LNCAP (cell line): Measurements from ENCODE around the gene NAPSA.

Experiments used
- TF ChIP-seq, protein P1 (sequence below): fragments of 450-650 bp; IDR thresholded peaks from 2 replicates; pipeline ENCODE4 v1.5.1; 2017; ENCODE audit warnings: mild to moderate bottlenecking

The NAPSA gene

DNA sequence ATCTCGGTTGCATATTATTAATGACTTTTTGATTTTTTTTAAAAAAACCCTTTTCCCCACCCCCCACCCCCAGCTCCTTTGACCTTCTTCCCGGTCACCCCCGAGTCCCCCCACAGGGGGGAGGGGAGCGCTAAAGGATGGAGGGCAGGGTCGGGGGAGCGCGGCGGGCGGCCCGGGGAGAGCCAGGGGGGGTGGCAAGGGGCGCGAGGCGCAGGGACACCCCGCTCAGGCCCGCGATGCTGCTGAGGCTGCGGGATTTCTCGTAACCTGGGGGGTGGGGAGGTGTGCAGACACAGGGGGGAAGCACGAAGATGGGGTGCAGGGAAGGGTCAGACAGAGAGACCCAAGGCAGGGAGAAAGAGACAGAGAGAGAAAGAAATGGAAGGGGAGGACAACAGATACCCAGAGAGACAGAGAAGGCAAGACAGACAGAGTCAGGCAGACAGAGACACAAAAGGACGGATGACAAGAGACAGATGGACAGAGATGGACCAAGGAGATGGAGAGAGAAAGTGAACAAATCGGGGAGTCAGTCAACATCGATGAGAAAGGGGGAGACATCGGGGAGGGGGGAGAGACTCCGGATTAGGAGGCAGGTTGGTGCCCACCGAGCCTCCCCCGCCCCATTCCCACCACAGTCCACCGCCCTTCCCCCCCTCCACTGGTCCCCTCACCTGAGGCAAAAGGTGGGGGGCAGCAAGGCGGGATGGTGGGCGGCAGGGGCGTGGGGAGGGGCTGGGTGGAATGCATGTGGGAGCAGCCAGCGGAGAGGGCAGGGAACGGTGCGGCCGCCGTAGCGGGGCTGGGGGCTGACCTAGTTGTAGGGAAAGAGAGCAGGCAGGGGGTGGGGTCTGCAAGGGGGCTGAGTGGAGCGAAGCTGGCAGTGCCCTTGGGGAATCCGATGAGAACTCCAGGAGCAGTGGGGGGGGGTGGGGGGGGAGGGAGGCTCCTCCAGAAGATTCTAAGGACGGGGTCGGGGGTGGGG is 50.4 kb downstream of the NAPSA start:
- TF ChIP-seq, protein P1, sequence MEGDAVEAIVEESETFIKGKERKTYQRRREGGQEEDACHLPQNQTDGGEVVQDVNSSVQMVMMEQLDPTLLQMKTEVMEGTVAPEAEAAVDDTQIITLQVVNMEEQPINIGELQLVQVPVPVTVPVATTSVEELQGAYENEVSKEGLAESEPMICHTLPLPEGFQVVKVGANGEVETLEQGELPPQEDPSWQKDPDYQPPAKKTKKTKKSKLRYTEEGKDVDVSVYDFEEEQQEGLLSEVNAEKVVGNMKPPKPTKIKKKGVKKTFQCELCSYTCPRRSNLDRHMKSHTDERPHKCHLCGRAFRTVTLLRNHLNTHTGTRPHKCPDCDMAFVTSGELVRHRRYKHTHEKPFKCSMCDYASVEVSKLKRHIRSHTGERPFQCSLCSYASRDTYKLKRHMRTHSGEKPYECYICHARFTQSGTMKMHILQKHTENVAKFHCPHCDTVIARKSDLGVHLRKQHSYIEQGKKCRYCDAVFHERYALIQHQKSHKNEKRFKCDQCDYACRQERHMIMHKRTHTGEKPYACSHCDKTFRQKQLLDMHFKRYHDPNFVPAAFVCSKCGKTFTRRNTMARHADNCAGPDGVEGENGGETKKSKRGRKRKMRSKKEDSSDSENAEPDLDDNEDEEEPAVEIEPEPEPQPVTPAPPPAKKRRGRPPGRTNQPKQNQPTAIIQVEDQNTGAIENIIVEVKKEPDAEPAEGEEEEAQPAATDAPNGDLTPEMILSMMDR: no peak

DNA sequence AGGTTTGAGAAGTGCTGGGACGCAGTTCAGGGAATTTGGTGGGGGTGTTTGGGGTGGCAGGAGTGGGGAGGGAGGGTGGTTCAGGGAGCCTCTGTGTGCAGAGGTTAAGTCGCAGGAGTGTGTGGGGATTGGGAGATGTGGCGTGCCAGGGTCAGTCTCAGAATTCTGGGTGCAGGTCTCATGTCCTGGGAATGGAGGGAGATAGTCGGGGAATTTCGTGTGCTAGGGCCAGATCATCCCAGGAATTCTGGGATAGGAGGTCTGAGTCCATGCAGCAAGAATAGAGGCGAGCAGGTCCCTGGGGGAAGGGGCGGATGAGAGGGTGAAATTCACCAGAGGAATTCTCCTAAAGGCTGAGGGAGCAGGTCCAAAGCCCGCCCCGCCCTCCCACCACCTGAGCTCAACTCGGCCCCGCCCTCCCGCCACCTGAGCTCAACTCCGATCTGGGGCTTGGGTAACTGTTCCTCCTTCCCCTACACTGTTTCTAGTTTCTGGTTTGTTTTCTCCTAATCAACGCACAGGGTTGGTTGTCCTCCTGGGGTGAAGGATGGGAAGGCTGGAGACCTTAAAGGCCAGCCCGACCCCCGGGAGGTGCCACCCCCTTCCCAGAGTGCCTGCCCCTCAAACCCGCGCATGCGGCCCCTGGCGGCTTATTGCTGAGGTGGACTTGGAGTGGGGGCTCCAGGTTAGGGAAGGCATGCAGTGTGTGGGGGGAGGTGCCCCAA is 51.5 kb downstream of the NAPSA start:
- TF ChIP-seq, protein P1: no peak

DNA sequence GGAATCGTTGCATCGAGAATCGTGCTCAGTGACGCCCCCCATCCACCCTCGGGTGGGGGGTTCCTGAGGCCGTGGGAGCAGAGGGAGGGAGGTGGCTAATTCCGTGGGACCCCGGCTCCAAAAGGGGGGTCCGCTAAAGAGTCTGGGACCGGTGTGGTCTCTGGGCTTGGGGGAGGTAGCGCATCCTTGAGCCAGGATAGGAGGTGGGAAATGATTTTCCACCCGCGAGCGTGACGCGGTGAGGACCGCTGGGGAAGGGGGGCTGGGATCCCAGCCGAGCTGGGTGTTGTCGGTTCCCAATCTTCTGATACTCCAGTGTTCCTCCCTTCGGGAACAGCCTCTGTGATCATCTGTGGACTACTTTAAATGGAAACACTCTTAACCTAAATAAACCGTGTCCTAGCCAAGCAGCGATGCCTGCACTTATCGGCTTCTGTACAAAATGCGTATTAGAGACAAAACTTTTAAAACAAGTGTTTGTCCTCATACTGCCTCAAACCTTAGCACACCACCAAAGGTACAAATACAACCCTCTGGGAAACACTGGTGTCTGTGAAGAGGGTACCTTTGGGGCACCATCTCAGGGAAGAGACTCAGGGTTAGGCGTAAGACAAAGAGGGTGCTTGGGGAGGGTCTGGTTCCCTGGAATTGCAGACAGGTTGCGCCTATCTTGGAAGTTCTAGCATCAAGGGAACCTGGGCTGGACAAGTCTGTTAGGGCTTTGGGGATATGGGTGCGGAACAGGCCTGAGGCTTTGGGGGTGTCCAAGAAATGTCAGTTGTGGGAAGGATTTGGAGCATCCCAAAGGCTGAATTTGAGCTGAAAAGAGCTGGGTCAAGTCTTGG is 52.2 kb downstream of the NAPSA start:
- TF ChIP-seq, protein P1: no peak

DNA sequence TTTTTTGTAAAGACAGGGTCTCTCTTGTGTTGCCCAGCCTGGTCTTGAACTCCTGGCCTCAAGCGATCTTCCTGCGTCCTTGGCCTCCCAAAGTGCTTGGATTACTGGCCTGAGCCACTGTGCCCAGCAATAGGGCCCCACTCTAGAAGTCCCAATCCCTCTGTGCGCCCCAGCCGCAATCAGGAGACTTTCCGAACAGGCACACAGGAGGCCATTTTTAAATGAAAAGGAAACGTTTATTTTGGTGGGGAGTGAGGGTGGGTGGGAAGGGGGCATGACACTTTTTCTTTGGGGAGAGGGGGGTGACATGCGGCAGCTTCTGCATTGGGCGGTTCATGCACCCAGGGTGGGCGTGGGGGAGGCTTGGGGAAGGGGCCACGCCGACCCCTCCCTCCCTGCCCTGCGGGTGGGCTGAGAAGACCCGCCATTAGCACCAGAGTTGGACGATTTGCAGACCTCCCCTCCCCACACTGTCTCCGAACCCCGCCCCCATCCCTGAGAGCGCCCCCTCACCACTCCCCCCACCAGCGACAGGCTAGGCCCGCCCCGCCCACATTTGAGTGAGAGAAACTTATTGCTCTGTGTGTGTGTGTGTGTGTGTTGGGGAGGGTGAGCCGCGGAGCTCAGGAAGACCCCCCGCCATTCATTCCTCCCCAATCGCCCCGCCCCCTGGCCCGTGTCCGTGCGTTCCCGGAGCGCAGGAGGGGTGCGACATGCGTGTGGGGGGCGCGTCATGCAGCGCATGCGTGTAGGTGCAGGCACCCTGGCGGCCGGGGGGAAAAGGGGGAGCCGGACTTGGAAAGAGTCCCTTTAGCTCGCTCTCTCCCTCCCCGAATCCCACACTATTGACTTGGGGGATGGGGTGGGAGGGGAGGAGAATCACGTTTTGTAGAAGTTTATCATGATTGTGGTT is 53.5 kb downstream of the NAPSA start:
- TF ChIP-seq, protein P1: no peak

DNA sequence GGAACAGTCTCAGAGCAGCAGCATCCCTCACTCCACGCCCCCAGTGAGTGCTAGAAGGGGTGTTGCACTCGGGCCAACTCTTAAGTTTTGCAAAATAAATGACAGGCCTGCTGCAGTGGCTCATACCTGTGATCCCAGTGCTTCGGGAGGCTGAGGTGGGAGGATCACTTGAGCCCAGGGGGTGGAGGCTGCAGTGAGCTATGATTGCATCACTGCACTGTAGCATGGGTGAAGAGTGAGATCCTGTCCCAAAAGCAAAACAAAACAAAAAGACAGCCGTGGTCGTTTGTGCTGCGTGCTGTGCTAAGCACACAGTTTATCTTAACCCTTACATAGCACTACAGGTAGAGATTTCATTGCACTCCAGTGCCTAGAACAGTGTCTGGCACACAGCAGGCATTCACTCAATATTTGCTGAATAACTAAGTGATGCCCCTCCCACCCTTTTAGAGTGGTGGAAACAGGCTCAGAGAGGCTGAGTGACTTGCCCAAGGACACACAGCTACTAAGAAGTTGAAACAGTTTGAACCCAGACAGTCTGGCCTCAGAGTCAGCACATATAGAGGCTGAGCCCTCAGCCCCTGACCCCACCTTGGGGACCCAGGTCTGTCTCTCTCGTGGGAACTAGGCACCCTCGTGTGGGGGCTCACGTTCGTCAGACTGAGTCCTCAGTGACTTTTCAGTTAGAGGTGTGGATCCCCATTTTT is 54.5 kb downstream of the NAPSA start:
- TF ChIP-seq, protein P1: no peak

DNA sequence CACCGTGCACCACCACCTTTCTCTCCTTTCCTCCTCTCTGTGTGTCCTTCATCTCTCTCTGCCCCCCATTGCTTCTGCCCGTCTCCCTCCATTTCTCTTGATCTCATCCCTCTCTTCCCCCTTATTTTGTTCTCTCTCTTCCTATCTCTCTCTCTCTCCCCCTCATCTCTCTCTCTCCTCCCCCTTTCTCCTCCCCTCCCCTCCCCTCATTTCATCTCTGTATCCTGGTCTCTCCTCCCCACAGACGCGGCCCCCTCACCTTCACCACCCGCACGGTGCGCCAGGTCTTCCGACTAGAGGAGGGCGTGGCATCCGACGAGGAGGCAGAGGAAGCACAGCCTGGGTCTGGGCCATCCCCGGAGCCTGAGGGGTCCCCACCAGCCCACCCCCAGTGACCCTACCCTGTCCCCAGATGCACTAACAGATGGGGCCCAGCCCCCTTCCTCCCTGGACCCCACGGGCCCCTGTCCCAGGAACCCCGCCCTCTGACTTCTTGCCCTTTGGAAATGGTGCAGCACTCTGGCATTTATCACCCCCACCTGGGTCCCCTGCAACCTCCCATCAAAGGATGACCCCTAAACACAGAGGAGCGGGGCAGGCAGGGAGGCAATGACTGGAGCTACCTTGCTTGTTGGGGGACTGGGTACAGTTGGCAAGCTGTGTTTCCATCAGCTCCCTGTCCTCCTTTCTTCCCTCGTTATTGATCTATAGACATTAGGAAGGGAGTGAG is 55.9 kb downstream of the NAPSA start:
- TF ChIP-seq, protein P1: no peak
